Thyroid gland (tissue), 4 donors: Measurements from ENCODE around the gene TRPC1. TPM values are rescaled to one million over a fixed set of nuclear protein-coding genes. Genes with fewer than 3 reads are reported as not detected.

ENCODE experiments used
- DNase-seq, 2 donors: peaks; one replicate each; pipeline ENCODE4 v3.0.0-alpha.2; 2019
- H3K27ac ChIP-seq, 3 donors: fragments of 200-600 bp; sonication (generic); 1 replicate in 2 of 3; 2 replicates in 1 of 3; pipeline ENCODE4 v1.5.1; 2016 to 2019; ENCODE audit warnings: mild to moderate bottlenecking in 1 of 3, moderate library complexity in 1 of 3
- H3K27me3 ChIP-seq: fragments of 200-600 bp; sonication (generic); one replicate; pipeline ENCODE4 v1.5.1; 2019
- H3K36me3 ChIP-seq, 2 donors: fragments of 200-600 bp; sonication (generic); one replicate each; pipeline ENCODE4 v1.5.1; 2016 to 2019
- H3K4me1 ChIP-seq, 2 donors: fragments of 200-600 bp; sonication (generic); one replicate each; pipeline ENCODE4 v1.5.1; 2017 to 2019
- H3K4me3 ChIP-seq, 3 donors: fragments of 200-600 bp; sonication (generic); replicated peaks in 1 of 3; 1 replicate in 2 of 3; 2 replicates in 1 of 3; pipeline ENCODE4 v1.5.1; 2016; ENCODE audit warnings: mild to moderate bottlenecking in 1 of 3
- H3K9me3 ChIP-seq: fragments of 200-600 bp; sonication (generic); one replicate; pipeline ENCODE4 v1.5.1; 2017
- POLR2A ChIP-seq, 2 donors: fragments of 450-650 bp; IDR thresholded peaks; one replicate each; pipeline ENCODE4 v1.6.1; 2017; ENCODE audit warnings: antibody characterized with exemption in 2 of 2, mild to moderate bottlenecking in 2 of 2, moderate library complexity in 1 of 2
- WGBS, 2 donors: methylation state at CpG; one replicate each; pipeline ENCODE4 v1.1.5; 2017; 5-methylcytosine and 5-hydroxymethylcytosine counted together
- intact Hi-C: fragments of 100-400 bp; cut with DNase I; formaldehyde crosslinking; loops from one replicate; pipeline ENCODE4 v1.15.1; 2023
- total RNA-seq, 4 donors: library from RNA; depleted of rRNA; stranded (reverse); fragments of >200 nt; gene quantifications; one replicate each; pipeline ENCODE4 v1.2.3, GENCODE V29; 2016
- TF ChIP-seq, protein P1 (sequence below), 6 experiments: fragments of 200-600 bp in 3 of 6; fragments of 450-650 bp in 3 of 6; sonication (generic) in 3 of 6; IDR thresholded peaks; one replicate each; pipeline ENCODE4 v1.5.1; 2016 to 2019; ENCODE audit warnings: antibody characterized with exemption in 6 of 6, mild to moderate bottlenecking in 2 of 6, inconsistent platforms in 1 of 6, moderate library complexity in 1 of 6

The TRPC1 gene
- total RNA-seq, 4 donors from 2014 or later: 18.2 to 22.5 (median 20.4) TPM

DNA sequence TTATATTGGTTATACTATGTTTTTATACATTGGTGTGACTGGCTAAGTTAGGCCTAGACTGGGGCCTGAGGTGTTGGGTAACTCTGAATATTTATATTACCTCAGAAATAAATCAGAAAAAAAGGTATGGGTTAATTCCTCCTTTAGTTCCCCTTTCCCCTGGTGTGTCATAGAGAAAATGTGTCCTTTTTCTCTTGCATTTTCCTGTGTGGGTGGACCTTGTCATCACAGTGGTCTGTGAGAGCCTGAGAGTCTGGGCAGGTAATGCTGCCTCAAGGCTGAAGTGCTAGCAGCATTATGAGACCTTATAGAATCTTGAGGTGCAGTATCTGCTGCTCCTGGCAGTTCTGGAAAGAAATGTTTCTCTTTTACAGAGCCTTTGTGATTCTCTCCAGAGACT is 95.3 kb downstream of the TRPC1 start:
- Histone ChIP-seq H3K4me1 (no peaks in the 10 kb centered on the region), H3K27me3 (no peaks in the 10 kb centered on the region), H3K9me3 (no peaks in the 10 kb centered on the region), H3K4me3 (no peak overlapping the region), H3K36me3 (no peaks in the 10 kb centered on the region), H3K27ac (no peak overlapping the region)
- intact Hi-C loops: no loop called here
- TF ChIP-seq, protein P1, sequence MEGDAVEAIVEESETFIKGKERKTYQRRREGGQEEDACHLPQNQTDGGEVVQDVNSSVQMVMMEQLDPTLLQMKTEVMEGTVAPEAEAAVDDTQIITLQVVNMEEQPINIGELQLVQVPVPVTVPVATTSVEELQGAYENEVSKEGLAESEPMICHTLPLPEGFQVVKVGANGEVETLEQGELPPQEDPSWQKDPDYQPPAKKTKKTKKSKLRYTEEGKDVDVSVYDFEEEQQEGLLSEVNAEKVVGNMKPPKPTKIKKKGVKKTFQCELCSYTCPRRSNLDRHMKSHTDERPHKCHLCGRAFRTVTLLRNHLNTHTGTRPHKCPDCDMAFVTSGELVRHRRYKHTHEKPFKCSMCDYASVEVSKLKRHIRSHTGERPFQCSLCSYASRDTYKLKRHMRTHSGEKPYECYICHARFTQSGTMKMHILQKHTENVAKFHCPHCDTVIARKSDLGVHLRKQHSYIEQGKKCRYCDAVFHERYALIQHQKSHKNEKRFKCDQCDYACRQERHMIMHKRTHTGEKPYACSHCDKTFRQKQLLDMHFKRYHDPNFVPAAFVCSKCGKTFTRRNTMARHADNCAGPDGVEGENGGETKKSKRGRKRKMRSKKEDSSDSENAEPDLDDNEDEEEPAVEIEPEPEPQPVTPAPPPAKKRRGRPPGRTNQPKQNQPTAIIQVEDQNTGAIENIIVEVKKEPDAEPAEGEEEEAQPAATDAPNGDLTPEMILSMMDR (IDR thresholded peaks at IDR 0.05): no peak
- no peak for TF ChIP-seq POLR2A (IDR thresholded peaks at IDR 0.05)
- no peak for DNase-seq

DNA sequence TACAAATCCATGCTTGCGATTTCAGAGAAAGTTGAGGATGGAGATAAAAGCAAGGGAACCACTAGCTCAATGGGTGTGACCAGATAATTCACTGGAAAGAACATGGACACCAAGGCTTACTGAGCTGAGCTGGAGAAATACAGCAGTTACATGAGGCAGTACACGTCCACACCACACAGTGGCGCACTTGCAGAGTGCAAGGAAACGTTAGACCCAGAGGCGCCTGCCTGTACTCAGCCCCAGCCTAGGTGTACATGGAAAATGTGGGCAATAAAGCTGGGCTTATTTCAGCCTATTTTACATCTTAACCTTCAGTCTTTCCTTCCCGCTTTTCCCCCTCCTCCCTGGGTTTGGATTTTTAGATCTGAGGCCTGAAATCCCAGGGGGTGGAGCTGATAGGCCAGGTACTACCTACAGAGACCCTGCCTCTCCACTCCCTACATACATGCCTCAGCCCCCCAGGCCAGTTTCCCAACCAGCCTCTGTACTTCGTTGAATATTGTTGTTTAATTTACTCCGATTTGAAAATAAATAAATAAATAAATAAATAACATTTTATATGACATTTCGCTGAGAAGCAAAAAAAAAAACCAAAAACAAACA is 105.0 kb downstream of the TRPC1 start:
- DNase-seq: peak; percentile 74 to 79

DNA sequence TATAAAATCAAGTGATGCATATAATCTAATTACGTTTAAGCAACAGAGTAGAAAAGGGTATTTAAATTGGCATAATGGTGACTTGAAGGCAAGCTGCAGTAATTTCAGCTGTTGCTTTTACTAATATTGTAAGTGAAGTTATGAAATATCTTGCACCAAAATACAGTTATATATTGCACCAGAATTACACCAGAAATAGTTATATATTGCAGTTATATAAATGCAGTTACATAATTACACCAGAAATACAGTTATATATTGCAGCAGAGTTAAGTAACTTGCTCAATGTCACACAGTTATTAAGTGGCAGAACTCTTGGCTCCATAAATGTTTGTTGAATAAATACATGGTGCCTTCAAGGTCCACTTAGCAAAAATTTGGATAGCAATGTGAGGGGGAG is 113.7 kb downstream of the TRPC1 start:
- DNase-seq: no peak
- Histone ChIP-seq H3K4me1 (no peaks in the 10 kb centered on the region), H3K4me3 (no peak overlapping the region), H3K27me3 (no peaks in the 10 kb centered on the region), H3K9me3 (no peaks in the 10 kb centered on the region), H3K27ac (no peak overlapping the region), H3K36me3 (no peaks in the 10 kb centered on the region)
- WGBS, 2 donors: 93 to 98% methylated on average over 1 of the region's 1 CpG
- no peak for TF ChIP-seq POLR2A (IDR thresholded peaks at IDR 0.05)
- TF ChIP-seq, protein P1 (IDR thresholded peaks at IDR 0.05): no peak
- intact Hi-C loops: no loop called here

More for the DNA sequence above, 105.0 kb downstream of the TRPC1 start:
- no peak overlapping the region for H3K4me3 ChIP-seq
- WGBS, 2 donors: 26% methylated on average over 9 of the region's 9 CpGs
- H3K4me1 ChIP-seq: no peaks in the 10 kb centered on the region
- H3K9me3 ChIP-seq: no peaks in the 10 kb centered on the region
- intact Hi-C loops: loop anchor here (10.0 kb wide), 1 partner anchor 166 kb away; no protein-coding TSS in a partner anchor
- TF ChIP-seq, protein P1 (IDR thresholded peaks at IDR 0.05): peak in 5 of 6 experiments; percentile 54 to 75 (median 70)
- TF ChIP-seq POLR2A (IDR thresholded peaks at IDR 0.05): no peak
- H3K27ac ChIP-seq: no peak overlapping the region
- H3K27me3 ChIP-seq: no peaks in the 10 kb centered on the region
- H3K36me3 ChIP-seq: no peaks in the 10 kb centered on the region

DNA sequence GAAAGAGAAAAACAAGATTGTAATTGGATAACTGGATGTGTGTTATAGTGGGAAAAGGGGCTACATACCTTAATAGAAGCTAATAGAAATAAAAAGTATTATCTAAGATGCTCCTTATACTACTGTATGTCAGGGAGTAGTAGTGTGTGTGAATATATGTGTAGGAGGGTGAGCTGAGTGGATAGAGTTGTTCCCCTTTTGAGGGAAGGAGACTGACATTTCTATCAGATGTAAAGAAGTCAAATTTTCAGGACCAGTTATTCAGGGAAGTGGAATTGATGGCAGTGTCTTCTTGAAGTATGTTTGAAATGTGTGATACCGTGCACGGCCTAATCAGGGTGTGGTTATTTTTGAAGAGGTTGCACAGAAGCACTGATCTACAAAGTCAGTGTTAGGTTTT is 116.0 kb downstream of the TRPC1 start:
- TF ChIP-seq, protein P1 (IDR thresholded peaks at IDR 0.05): no peak
- no peak for TF ChIP-seq POLR2A (IDR thresholded peaks at IDR 0.05)
- Histone ChIP-seq H3K4me3 (no peak overlapping the region), H3K27me3 (no peaks in the 10 kb centered on the region), H3K36me3 (no peaks in the 10 kb centered on the region), H3K9me3 (no peaks in the 10 kb centered on the region), H3K27ac (no peak overlapping the region), H3K4me1 (no peaks in the 10 kb centered on the region)
- DNase-seq: no peak
- intact Hi-C loops: no loop called here
- WGBS, 2 donors: 81 to 95% methylated on average over 2 of the region's 2 CpGs

DNA sequence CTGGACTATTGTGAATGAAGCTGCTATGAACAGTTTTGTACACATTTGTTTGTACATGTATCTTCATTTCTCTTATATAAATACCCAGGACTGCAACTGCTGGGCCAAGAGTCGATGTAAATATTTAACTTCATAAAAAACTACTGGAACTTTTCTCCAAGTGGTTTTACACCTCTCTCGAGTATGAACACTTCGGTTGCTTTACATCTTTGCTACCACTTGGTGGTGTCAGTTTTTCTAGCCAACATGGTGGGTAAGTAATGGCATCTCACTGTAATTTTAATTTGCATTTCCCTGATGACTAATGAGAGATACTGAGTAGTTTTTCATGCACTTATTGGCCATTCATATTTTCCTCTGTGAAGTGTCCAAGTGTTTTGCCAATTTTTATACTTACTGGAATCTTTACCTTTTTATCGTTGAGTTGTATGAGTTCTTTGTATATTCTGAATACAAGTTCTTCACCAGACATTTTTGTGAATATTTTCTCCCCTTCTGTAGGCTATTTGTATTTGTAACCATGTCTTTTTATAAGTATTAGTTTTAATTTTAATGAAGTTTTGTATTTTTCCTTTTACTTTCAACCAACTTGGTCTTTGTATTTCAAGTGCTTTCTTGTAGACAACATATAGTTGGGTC is 120.6 kb downstream of the TRPC1 start:
- no peak overlapping the region for H3K27ac ChIP-seq
- no peaks in the 10 kb centered on the region for H3K9me3 ChIP-seq
- no peaks in the 10 kb centered on the region for H3K4me1 ChIP-seq
- no peak for DNase-seq
- 68 to 72% methylated on average over 4 of the region's 4 CpGs for WGBS, 2 donors
- intact Hi-C loops: no loop called here
- no peak overlapping the region for H3K4me3 ChIP-seq
- H3K36me3 ChIP-seq: no peaks in the 10 kb centered on the region
- TF ChIP-seq, protein P1 (IDR thresholded peaks at IDR 0.05): no peak
- no peak for TF ChIP-seq POLR2A (IDR thresholded peaks at IDR 0.05)
- H3K27me3 ChIP-seq: no peaks in the 10 kb centered on the region
